ENCODE results near the gene HASPIN. TPM values are rescaled to one million over a fixed set of nuclear protein-coding genes. Genes with fewer than 3 reads are reported as not detected.

HASPIN gene
- total RNA-seq, 1 donor from 2014 or later, result 22.9 TPM

DNA sequence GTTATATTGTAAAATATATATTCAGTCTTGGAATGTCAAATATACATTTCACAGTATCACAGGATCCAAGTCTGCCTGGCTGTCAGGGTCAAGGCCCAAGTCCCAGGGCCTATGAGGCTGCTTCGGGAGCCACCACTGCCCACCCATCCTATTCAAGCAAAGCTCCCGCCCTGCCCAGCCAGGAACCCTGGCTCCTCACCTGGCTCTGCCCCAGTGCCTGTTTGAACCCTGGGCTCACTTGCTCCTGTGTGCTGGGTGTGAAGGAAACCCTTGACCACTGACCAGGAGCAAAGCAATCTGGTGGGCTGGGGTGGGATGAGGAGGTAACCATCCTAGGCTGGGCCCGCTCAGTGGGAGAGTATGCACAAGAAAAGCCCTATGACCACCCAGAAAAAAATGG, 50.3 kb downstream of the HASPIN start:
- H3K4me3 Mint-ChIP-seq, result no peak overlapping the region
- H3K9me3 Mint-ChIP-seq, result no peaks in the 10 kb centered on the region
- no peaks in the 10 kb centered on the region for H3K36me3 Mint-ChIP-seq (ENCODE audit: low read depth)
- no peaks in the 10 kb centered on the region for H3K27me3 Mint-ChIP-seq (ENCODE audit: low read depth)
- H3K4me1 Mint-ChIP-seq, result peaks cover 12% of the 10 kb centered on the region
- no peak for TF ChIP-seq CTCF (conservative IDR thresholded peaks at IDR 0.05)
- no peak overlapping the region for H3K27ac Mint-ChIP-seq (ENCODE audit: unreplicated experiment)
- DNase-seq (ENCODE audit: low read depth, low spot score), result no peak

Other genes with a start within 250 kb of the HASPIN start
- gene ASPA, start 247.9 kb upstream of the HASPIN start, total RNA-seq, result not detected in 2 replicates
- 2.1 and 2.3 TPM in 2 replicates for gene TRPV3, start 166.1 kb upstream of the HASPIN start, total RNA-seq
- gene TRPV1, start 114.5 kb upstream of the HASPIN start, total RNA-seq, result 9.5 and 10.5 TPM in 2 replicates
- 21.8 and 22.7 TPM in 2 replicates for gene SHPK, start 87.7 kb upstream of the HASPIN start, total RNA-seq
- gene CTNS, start 87.1 kb upstream of the HASPIN start, total RNA-seq, result 17.4 and 18.6 TPM in 2 replicates
- 58.2 and 65.8 TPM in 2 replicates for gene TAX1BP3, start 55.3 kb upstream of the HASPIN start, total RNA-seq
- gene EMC6, start 55.1 kb upstream of the HASPIN start, total RNA-seq, result 53.4 and 54.5 TPM in 2 replicates
- gene P2RX5, start 27.7 kb upstream of the HASPIN start, total RNA-seq, result 0.61 and 1.6 TPM in 2 replicates
- gene ITGAE, start 77.3 kb downstream of the HASPIN start, total RNA-seq, result 43.1 and 45.5 TPM in 2 replicates
- gene NCBP3, start 122.3 kb downstream of the HASPIN start, total RNA-seq, result 61.5 and 65.6 TPM in 2 replicates
- 4.0 and 4.5 TPM in 2 replicates for gene CAMKK1, start 169.2 kb downstream of the HASPIN start, total RNA-seq
- gene P2RX1, start 192.6 kb downstream of the HASPIN start, total RNA-seq, result not detected in 2 replicates
- gene ATP2A3, start 240.5 kb downstream of the HASPIN start, total RNA-seq, result 1.1 and 1.6 TPM in 2 replicates